Measurements from ENCODE around the gene ASAP3.
"Not testable (repeated sequence)": the region's sequence is repeated elsewhere in the genome, so short reads cannot be mapped to it uniquely, and the experiment has no call there.

ASAP3 gene

GRCh38 chr1:23496490-23497181 is 12.7 kb upstream of the ASAP3 start:
- Histone ChIP-seq H3K9ac (ENCODE audit: low read depth, low read length) (no peak overlapping the region), H3K4me1 (ENCODE audit: insufficient read depth, low read length) (no peaks in the 10 kb centered on the region; the same call in 1 of the 2 replicates), H3K36me3 (ENCODE audit: insufficient read depth, low read length) (no peaks in the 10 kb centered on the region), H3K9me3 (ENCODE audit: control insufficient read depth, insufficient read depth, low read length) (no peaks in the 10 kb centered on the region)

DNA sequence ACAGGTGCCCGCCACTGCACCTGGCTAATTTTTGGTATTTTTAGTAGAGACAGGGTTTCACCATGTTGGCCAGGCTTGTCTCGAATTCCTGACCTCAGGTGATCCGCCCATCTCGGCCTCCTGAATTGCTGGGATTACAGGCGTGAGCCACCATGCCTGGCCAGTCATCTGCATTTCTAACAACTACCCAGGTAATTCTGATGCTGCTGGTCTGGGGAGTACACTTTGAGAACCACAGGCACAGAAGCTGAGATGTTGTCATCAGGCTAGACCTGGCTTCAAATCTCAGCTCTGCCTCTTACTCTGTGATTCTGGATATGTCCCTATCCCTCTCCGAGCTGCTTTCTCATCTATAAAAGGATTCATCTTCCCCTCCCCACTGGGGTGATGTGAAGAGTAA is 10.9 kb upstream of the ASAP3 start:
- not testable (repeated sequence) for H3K9me3 ChIP-seq (ENCODE audit: control insufficient read depth, insufficient read depth, low read length); H3K9ac ChIP-seq (ENCODE audit: low read depth, low read length); H3K4me1 ChIP-seq (ENCODE audit: insufficient read depth, low read length); H3K36me3 ChIP-seq (ENCODE audit: insufficient read depth, low read length)

DNA sequence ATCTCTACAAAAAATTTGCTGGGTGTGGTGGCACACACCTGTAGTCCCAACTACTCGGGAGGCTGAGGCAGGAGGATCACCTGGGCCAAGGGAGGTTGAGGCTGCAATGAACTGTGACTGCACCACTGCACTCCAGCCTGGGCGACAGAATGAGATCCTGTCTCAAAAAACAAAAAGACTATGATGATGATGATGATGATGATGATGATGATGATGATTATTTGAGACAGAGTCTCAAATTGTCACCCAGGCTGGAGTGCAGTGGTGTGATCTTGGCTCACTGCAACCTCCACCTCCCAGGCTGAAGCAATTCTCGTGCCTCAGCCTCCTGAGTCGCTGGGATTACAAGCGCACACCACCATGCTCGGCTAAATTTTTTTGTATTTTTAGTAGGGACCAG is 8.8 kb upstream of the ASAP3 start:
- not testable (repeated sequence) for H3K9ac ChIP-seq (ENCODE audit: low read depth, low read length); H3K9me3 ChIP-seq (ENCODE audit: control insufficient read depth, insufficient read depth, low read length); H3K36me3 ChIP-seq (ENCODE audit: insufficient read depth, low read length); H3K4me1 ChIP-seq (ENCODE audit: insufficient read depth, low read length)

DNA sequence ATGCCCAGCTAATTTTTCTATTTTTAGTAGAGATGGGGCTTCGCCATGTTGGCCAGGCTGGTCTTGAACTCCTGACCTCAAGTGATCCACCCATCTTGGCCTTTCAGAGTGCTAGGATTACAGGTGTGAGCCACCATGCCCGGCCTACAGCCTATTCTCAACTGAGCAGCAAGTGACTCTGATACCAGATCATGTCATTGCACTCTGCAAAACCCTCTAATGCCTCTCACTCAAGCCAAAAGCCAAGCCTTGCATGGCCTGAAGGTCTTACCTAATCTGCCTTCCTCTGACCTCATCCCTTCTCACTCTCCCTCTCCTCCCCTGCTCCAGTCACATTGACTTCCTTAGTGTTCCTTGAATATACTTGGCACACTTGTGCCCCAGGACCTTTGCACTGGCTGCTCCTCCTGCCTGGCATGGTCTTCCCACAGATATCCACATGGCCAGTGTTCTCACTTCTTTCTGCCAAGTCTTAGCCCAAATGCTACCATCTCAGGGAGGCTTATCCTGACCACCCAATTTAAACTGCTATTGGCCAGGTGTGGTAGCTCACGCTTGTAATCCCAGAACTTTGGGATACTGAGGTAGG is 8.2 kb upstream of the ASAP3 start:
- Histone ChIP-seq H3K36me3 (ENCODE audit: insufficient read depth, low read length) (no peaks in the 10 kb centered on the region), H3K4me1 (ENCODE audit: insufficient read depth, low read length) (no peaks in the 10 kb centered on the region; the same call in 1 of the 2 replicates), H3K9ac (ENCODE audit: low read depth, low read length) (no peak overlapping the region), H3K9me3 (ENCODE audit: control insufficient read depth, insufficient read depth, low read length) (no peaks in the 10 kb centered on the region)

GRCh38 chr1:23489842-23490241 is 5.9 kb upstream of the ASAP3 start:
- H3K4me1 ChIP-seq (ENCODE audit: insufficient read depth, low read length) = no peaks in the 10 kb centered on the region
- H3K9me3 ChIP-seq (ENCODE audit: control insufficient read depth, insufficient read depth, low read length) = no peaks in the 10 kb centered on the region
- no peak overlapping the region for H3K9ac ChIP-seq (ENCODE audit: low read depth, low read length)
- no peaks in the 10 kb centered on the region for H3K36me3 ChIP-seq (ENCODE audit: insufficient read depth, low read length)

- H3K9ac ChIP-seq (ENCODE audit: low read depth, low read length) = peak overlapping the region; percentile 26; the same call in 1 of the 2 replicates
Observed at GRCh38 chr1:23485002-23485332, 988 bp upstream of the ASAP3 start.

GRCh38 chr1:23484253-23485001 is 448 bp upstream of the ASAP3 start:
- Histone ChIP-seq H3K9ac (ENCODE audit: low read depth, low read length) (peak overlapping the region; percentile 26; the same call in 1 of the 2 replicates), H3K4me1 (ENCODE audit: insufficient read depth, low read length) (peaks cover 6% of the 10 kb centered on the region; the same call in 1 of the 2 replicates), H3K36me3 (ENCODE audit: insufficient read depth, low read length) (no peaks in the 10 kb centered on the region), H3K9me3 (ENCODE audit: control insufficient read depth, insufficient read depth, low read length) (no peaks in the 10 kb centered on the region)

More at GRCh38 chr1:23485002-23485332, 988 bp upstream of the ASAP3 start:
- H3K9me3 ChIP-seq (ENCODE audit: control insufficient read depth, insufficient read depth, low read length) = no peaks in the 10 kb centered on the region
- H3K36me3 ChIP-seq (ENCODE audit: insufficient read depth, low read length) = no peaks in the 10 kb centered on the region
- H3K4me1 ChIP-seq (ENCODE audit: insufficient read depth, low read length) = peaks cover 6% of the 10 kb centered on the region; the same call in 1 of the 2 replicates

- no peaks in the 10 kb centered on the region for H3K9me3 ChIP-seq (ENCODE audit: control insufficient read depth, insufficient read depth, low read length)
- peaks cover 6% of the 10 kb centered on the region; the same call in 1 of the 2 replicates for H3K4me1 ChIP-seq (ENCODE audit: insufficient read depth, low read length)
- H3K36me3 ChIP-seq (ENCODE audit: insufficient read depth, low read length) = no peaks in the 10 kb centered on the region
- no peak overlapping the region for H3K9ac ChIP-seq (ENCODE audit: low read depth, low read length)
Observed at GRCh38 chr1:23481904-23482303, 2.1 kb downstream of the ASAP3 start.

GRCh38 chr1:23481026-23481597 is 2.9 kb downstream of the ASAP3 start:
- H3K36me3 ChIP-seq (ENCODE audit: insufficient read depth, low read length) = no peaks in the 10 kb centered on the region
- H3K9ac ChIP-seq (ENCODE audit: low read depth, low read length) = no peak overlapping the region
- H3K9me3 ChIP-seq (ENCODE audit: control insufficient read depth, insufficient read depth, low read length) = no peaks in the 10 kb centered on the region
- H3K4me1 ChIP-seq (ENCODE audit: insufficient read depth, low read length) = peaks cover 6% of the 10 kb centered on the region; the same call in 1 of the 2 replicates

- Histone ChIP-seq H3K36me3 (ENCODE audit: insufficient read depth, low read length) (no peaks in the 10 kb centered on the region), H3K9ac (ENCODE audit: low read depth, low read length) (no peak overlapping the region), H3K4me1 (ENCODE audit: insufficient read depth, low read length) (peaks cover 6% of the 10 kb centered on the region; the same call in 1 of the 2 replicates), H3K9me3 (ENCODE audit: control insufficient read depth, insufficient read depth, low read length) (no peaks in the 10 kb centered on the region)
Observed at GRCh38 chr1:23480187-23481025, 3.6 kb downstream of the ASAP3 start.

GRCh38 chr1:23479666-23479941 is 4.4 kb downstream of the ASAP3 start:
- no peaks in the 10 kb centered on the region for H3K9me3 ChIP-seq (ENCODE audit: control insufficient read depth, insufficient read depth, low read length)
- no peak overlapping the region for H3K9ac ChIP-seq (ENCODE audit: low read depth, low read length)
- H3K36me3 ChIP-seq (ENCODE audit: insufficient read depth, low read length) = no peaks in the 10 kb centered on the region
- peaks cover 10% of the 10 kb centered on the region for H3K4me1 ChIP-seq (ENCODE audit: insufficient read depth, low read length)

DNA sequence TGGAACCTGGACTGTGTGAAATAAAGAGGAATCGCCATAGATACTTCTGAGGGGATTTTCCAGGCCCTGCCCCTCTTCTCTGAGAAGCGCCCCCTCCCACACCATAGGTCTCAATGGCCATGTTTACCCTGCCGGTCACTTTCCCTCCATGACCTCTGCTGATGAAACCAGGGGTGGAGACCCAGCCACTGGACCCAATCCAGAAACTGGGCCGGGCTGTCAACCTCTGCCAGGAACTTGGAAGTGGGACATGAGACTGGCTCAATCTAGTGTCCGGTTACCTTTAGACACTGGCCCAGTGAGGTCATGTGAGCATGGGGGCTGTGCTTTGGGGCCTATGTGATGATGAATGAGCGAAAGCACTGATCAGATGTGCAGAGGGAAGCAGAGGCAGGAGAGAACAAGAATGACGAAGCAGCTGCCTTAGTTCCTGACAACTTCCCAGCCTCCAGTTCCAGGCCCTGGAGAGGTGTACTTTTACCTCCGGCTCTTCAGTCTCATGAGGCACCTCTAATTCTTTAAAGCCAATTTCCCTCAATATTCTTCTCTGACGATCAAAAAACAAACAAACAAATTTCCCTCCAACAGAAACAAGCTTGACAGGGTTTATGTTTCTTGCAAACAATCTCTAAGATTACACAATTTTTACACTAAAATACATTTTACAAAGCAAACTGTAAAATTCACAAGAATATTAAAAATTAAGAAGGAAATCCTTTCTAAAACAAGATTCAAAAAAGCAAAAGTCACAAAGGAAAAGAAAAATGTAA is 4.9 kb downstream of the ASAP3 start:
- Histone ChIP-seq H3K9me3 (ENCODE audit: control insufficient read depth, insufficient read depth, low read length) (no peaks in the 10 kb centered on the region), H3K9ac (ENCODE audit: low read depth, low read length) (no peak overlapping the region), H3K36me3 (ENCODE audit: insufficient read depth, low read length) (no peaks in the 10 kb centered on the region), H3K4me1 (ENCODE audit: insufficient read depth, low read length) (peaks cover 10% of the 10 kb centered on the region)

- no peak overlapping the region for H3K9ac ChIP-seq (ENCODE audit: low read depth, low read length)
- peaks cover 10% of the 10 kb centered on the region for H3K4me1 ChIP-seq (ENCODE audit: insufficient read depth, low read length)
- H3K36me3 ChIP-seq (ENCODE audit: insufficient read depth, low read length) = no peaks in the 10 kb centered on the region
- H3K9me3 ChIP-seq (ENCODE audit: control insufficient read depth, insufficient read depth, low read length) = no peaks in the 10 kb centered on the region
Observed at GRCh38 chr1:23477359-23478144, 6.4 kb downstream of the ASAP3 start.
